Measurements from ENCODE around the gene NCKIPSD. TPM values are rescaled to one million over a fixed set of nuclear protein-coding genes. Genes with fewer than 3 reads are reported as not detected.

Gene NCKIPSD
- polyA plus RNA-seq, 1 of the 3 experiments (the other 2 are of a cell fraction): 20.4 TPM

- WGBS (ENCODE audit: low lambda C conversion rate): 97% methylated on average over 8 of the region's 15 CpGs
- Histone ChIP-seq H3K9me3 (no peaks in the 10 kb centered on the region), H3F3A (replicated peaks; ENCODE audit: insufficient read depth) (no peaks in the 10 kb centered on the region), H2AFZ (ENCODE audit: low read depth) (no peak overlapping the region), H3K9me2 (no peaks in the 10 kb centered on the region), H3K27ac (ENCODE audit: low read depth in 2 of 2, low read length in 1 of 2) (no peak overlapping the region), H3K36me3 (replicated peaks in 1 of 2; ENCODE audit: control insufficient read depth in 1 of 2, insufficient read depth in 2 of 2, low read length in 1 of 2) (peaks cover 0 to 71% of the 10 kb centered on the region in 2 experiments), H3K9ac (no peak overlapping the region), H3K79me2 (ENCODE audit: insufficient read depth) (no peaks in the 10 kb centered on the region), H3K4me1 (ENCODE audit: control insufficient read depth in 1 of 2, insufficient read depth in 2 of 2, low read depth in 1 of 2, low read length in 1 of 2) (no peaks in the 10 kb centered on the region), H3K4me3 (ENCODE audit: low read depth in 2 of 2, low read length in 1 of 2) (no peak overlapping the region), H3K4me2 (no peak overlapping the region), H3K27me3 (ENCODE audit: insufficient read depth) (no peaks in the 10 kb centered on the region), H4K20me1 (ENCODE audit: insufficient read depth) (no peaks in the 10 kb centered on the region)
- CTCF ChIA-PET: interaction anchor here (1.1 to 2.6 kb wide), 2 partner anchors 10 to 13 kb away, joined by 3 to 12 read pairs; partner anchors contain the start of gene SLC26A6
- POLR2A ChIA-PET: interaction anchor here (1.4 kb wide), 1 partner anchor 10 kb away, joined by 4 read pairs; no protein-coding TSS in a partner anchor
- TF ChIP-seq EP300 (IDR thresholded peaks at IDR 0.05; ENCODE audit: borderline replicate concordance in 1 of 2, low read depth in 1 of 2, low read length in 1 of 2) (no peak), RXRA (IDR thresholded peaks at IDR 0.05; ENCODE audit: borderline replicate concordance, low read depth) (no peak), MXI1 (IDR thresholded peaks at IDR 0.05; ENCODE audit: low read depth, low read length) (no peak), PBX3 (IDR thresholded peaks at IDR 0.05) (no peak), FOSL2 (IDR thresholded peaks at IDR 0.05; ENCODE audit: borderline replicate concordance, low read depth) (no peak), SIN3A (IDR thresholded peaks at IDR 0.05; ENCODE audit: borderline replicate concordance, low read depth, low read length) (no peak), RFX5 (IDR thresholded peaks at IDR 0.05; ENCODE audit: low read length) (no peak), RAD21 (IDR thresholded peaks at IDR 0.05; ENCODE audit: low read length) (no peak)
- no peak for DNase-seq
These were observed 37.4 kb downstream of the NCKIPSD start for GRCh38 chr3:48648188-48648850.

- POLR2A ChIA-PET: no interaction called here
- CTCF ChIA-PET: interaction anchor here (1.1 to 2.6 kb wide), 2 partner anchors 9 to 12 kb away, joined by 3 to 12 read pairs; partner anchors contain the start of gene SLC26A6
- WGBS (ENCODE audit: low lambda C conversion rate): 87% methylated on average over 9 of the region's 9 CpGs
- H3K9me2 ChIP-seq: no peaks in the 10 kb centered on the region
- DNase-seq: no peak
- H3K27ac ChIP-seq (ENCODE audit: low read depth in 2 of 2, low read length in 1 of 2): no peak overlapping the region
- no peak overlapping the region for H3K4me3 ChIP-seq (ENCODE audit: low read depth in 2 of 2, low read length in 1 of 2)
- no peaks in the 10 kb centered on the region for H3K9me3 ChIP-seq
- H3K79me2 ChIP-seq (ENCODE audit: insufficient read depth): no peaks in the 10 kb centered on the region
- H4K20me1 ChIP-seq (ENCODE audit: insufficient read depth): no peaks in the 10 kb centered on the region
- H3K4me2 ChIP-seq: no peak overlapping the region
- no peak overlapping the region for H3K9ac ChIP-seq
- H3F3A ChIP-seq (replicated peaks; ENCODE audit: insufficient read depth): no peaks in the 10 kb centered on the region
- H3K36me3 ChIP-seq (replicated peaks in 1 of 2; ENCODE audit: control insufficient read depth in 1 of 2, insufficient read depth in 2 of 2, low read length in 1 of 2): peaks cover 0 to 73% of the 10 kb centered on the region in 2 experiments
- no peak overlapping the region for H2AFZ ChIP-seq (ENCODE audit: low read depth)
- H3K4me1 ChIP-seq (ENCODE audit: control insufficient read depth in 1 of 2, insufficient read depth in 2 of 2, low read depth in 1 of 2, low read length in 1 of 2): no peaks in the 10 kb centered on the region
- no peaks in the 10 kb centered on the region for H3K27me3 ChIP-seq (ENCODE audit: insufficient read depth)
- TF ChIP-seq IRF3 (IDR thresholded peaks at IDR 0.05; ENCODE audit: low read depth, low read length) (no peak), TAF1 (IDR thresholded peaks at IDR 0.05; ENCODE audit: borderline replicate concordance, low read depth, low read length) (no peak), REST (IDR thresholded peaks at IDR 0.05; ENCODE audit: low read depth, low read length) (no peak), TCF12 (IDR thresholded peaks at IDR 0.05) (no peak), POLR2AphosphoS5 (IDR thresholded peaks at IDR 0.05; ENCODE audit: low read depth, low read length) (no peak), FOXJ3 (CRISPR knock-in tag; IDR thresholded peaks at IDR 0.05) (no peak), GABPA (IDR thresholded peaks at IDR 0.05; ENCODE audit: low read depth) (no peak), FOSL2 (IDR thresholded peaks at IDR 0.05; ENCODE audit: borderline replicate concordance, low read depth) (no peak), CHD2 (IDR thresholded peaks at IDR 0.05; ENCODE audit: low read length, partially characterized antibody) (no peak), MXI1 (IDR thresholded peaks at IDR 0.05; ENCODE audit: low read depth, low read length) (no peak), GATA2 (CRISPR knock-in tag; IDR thresholded peaks at IDR 0.05) (no peak), ZBTB33 (IDR thresholded peaks at IDR 0.05; ENCODE audit: borderline replicate concordance, low read depth) (no peak)
These were observed 38.0 kb downstream of the NCKIPSD start for GRCh38 chr3:48647714-48648113.
